ENCODE results near the gene IFITM2.
"Not testable (repeated sequence)": the region's sequence is repeated elsewhere in the genome, so short reads cannot be mapped to it uniquely, and the experiment has no call there.

The IFITM2 gene

GRCh38 chr11:282171-282570 lies 25.4 kb upstream of the IFITM2 start:
- no peak for DNase-seq

GRCh38 chr11:282630-283360 lies 24.8 kb upstream of the IFITM2 start:
- DNase-seq: no peak

- no peak for DNase-seq
Observed at GRCh38 chr11:283405-284104, 24.1 kb upstream of the IFITM2 start.

- DNase-seq: no peak
Observed at GRCh38 chr11:284105-285020, 23.3 kb upstream of the IFITM2 start.

- no peak for DNase-seq
Observed at GRCh38 chr11:285021-285893, 22.4 kb upstream of the IFITM2 start.

- no peak for DNase-seq
Observed at GRCh38 chr11:285894-286220, 21.8 kb upstream of the IFITM2 start.

GRCh38 chr11:286977-287820 lies 20.4 kb upstream of the IFITM2 start:
- not testable (repeated sequence) for DNase-seq

GRCh38 chr11:287821-288477 lies 19.7 kb upstream of the IFITM2 start:
- DNase-seq: no peak

- DNase-seq: peak in 1 of 2 experiments; percentile 36
Observed at GRCh38 chr11:288478-289397, 18.9 kb upstream of the IFITM2 start, which contains the start of gene PGGHG. PGGHG (plus strand) TSS chr11:289126; CDS start chr11:289817, 691 bp downstream.

- DNase-seq: no peak
Observed at GRCh38 chr11:289398-289711, 18.3 kb upstream of the IFITM2 start.

GRCh38 chr11:289712-290620 lies 17.6 kb upstream of the IFITM2 start:
- no peak for DNase-seq

GRCh38 chr11:290621-291231 lies 16.9 kb upstream of the IFITM2 start:
- no peak for DNase-seq

GRCh38 chr11:291281-292210 lies 16.1 kb upstream of the IFITM2 start:
- DNase-seq: no peak

- no peak for DNase-seq
Observed at GRCh38 chr11:292211-293121, 15.2 kb upstream of the IFITM2 start.

GRCh38 chr11:293271-293851 lies 14.3 kb upstream of the IFITM2 start:
- DNase-seq: no peak
